Activated CD4-positive, alpha-beta T cell treated with anti-CD3 and anti-CD28 coated beads for 48 hours (primary cell): ENCODE data around the gene FMN1.

Source experiments
- DNase-seq: peaks from one replicate; pipeline ENCODE4 v3.0.0-alpha.2; 2020

Gene FMN1

GRCh38 chr15:33007303-33007855 is 187.1 kb downstream of the FMN1 start:
- DNase-seq, result no peak

DNA sequence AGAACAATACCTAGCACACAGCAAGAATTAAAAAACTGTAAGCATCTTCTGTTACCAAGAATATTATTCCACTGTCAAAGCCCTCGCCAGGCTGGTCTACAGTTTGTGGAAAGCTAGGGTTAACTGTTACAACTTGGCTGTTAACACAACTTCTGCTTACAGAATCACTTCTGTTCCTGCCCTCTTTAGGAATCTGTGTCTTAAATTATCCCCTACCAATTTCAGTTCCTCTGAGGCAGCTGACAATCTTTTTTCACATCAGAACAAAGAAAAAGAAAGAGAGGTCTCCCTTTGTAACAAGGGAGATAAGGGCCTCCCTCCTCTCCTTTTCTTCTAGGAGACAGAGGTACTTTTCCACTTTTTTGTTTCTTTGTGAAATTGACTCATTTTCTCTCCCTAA is 188.9 kb downstream of the FMN1 start:
- no peak for DNase-seq

DNA sequence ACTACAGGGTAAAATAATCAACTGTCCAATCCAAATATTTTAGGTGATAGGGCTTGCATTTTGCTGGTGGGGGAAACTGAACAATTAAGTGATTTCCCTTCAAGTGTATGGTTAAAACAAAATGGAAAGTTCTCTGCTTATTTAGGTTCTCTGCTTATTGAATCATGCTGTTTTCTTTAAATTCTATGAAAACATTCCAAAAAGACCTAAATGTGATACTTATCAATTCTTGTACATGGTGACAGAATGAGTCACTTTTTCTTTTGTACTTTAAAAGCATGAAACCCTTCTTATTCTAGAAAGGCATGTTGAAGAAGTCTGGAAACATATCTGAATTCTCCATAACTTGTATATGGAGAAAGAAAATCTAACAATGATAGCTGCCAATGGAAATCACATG is 192.6 kb downstream of the FMN1 start:
- no peak for DNase-seq

GRCh38 chr15:32998979-32999672 is 195.4 kb downstream of the FMN1 start:
- no peak for DNase-seq

DNA sequence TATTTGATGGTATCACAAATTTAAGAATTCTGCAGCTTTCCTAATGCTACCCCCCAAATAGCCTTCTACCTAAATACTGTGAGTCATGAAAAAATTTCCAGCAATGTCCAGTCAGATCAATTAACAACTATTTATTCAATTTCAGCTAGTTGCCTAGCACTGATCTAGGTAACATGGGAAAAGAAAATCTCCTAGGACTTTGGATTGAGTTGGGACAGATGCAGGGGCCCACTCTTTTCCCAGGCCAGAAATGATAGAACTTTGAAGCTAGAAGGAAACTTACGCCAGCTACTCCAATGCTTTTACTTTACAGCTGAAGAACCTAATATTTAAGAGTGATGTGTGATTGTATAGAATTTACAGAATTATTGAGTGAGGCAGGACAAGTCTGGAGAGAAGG is 196.3 kb downstream of the FMN1 start:
- no peak for DNase-seq

- no peak for DNase-seq
Measured at GRCh38 chr15:32994810-32995424, 199.6 kb downstream of the FMN1 start.

- no peak for DNase-seq
Measured at GRCh38 chr15:32993285-32993684, 201.2 kb downstream of the FMN1 start.

- no peak for DNase-seq
Measured at GRCh38 chr15:32991619-32992111, 202.8 kb downstream of the FMN1 start.

GRCh38 chr15:32990071-32990470 is 204.4 kb downstream of the FMN1 start:
- DNase-seq, result no peak

DNA sequence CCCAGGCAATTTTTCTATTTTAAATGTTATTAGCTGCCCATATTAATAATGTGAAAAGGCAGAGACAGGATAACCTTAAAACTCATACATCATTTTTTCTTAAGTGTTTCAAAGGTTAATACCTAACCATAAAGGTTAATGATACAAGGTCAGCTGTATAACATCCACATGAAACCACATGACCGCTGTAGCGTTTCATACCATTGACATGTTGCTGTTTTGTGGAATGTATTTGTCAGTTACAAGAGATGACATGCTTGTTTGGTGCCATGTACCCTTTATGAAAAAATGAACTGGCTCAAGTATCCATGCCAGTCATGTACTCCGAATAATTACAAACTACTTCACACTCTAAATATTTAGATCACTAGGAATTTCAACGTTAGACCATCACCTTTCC is 207.4 kb downstream of the FMN1 start:
- DNase-seq, result no peak

DNA sequence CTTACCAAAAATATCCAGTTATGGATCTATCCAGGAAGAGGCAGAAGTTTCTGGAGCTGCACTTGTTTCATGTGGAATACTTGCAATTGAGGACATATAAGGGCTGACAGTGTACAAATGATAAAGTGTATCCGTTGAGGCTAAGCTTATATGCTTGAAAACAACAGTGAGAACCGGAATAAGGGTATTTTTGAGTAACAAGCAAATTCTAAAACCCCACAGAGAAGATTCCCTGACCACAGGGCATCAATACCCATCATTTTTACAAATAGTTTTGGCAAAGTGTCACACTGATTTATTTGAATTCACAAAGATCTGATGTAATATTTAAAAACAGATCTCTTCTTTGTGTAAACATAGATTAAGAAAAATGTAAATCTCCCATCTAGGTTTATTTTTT is 208.4 kb downstream of the FMN1 start:
- DNase-seq, result no peak

GRCh38 chr15:32983679-32984078 is 210.8 kb downstream of the FMN1 start:
- DNase-seq, result no peak

GRCh38 chr15:32982001-32982400 is 212.5 kb downstream of the FMN1 start:
- no peak for DNase-seq

GRCh38 chr15:32981536-32981935 is 213.0 kb downstream of the FMN1 start:
- DNase-seq, result no peak

DNA sequence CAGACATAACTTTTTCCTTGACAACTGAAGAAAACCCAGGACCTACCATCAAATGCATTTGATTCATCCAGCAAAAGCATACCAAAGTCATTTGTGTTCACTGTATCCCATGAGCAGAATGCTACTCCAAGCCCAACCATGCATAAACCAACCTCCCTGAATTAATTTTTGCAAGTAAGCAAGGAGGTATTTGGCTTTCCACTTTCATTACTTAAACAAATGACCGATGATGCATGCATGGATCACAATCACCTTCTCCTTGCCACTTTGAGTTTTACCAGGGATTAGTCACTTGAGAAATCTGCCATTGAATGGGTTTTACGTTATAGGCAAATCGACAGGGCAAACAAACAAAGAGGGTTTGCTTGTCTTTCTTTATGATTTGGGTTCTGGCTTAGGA is 214.8 kb downstream of the FMN1 start:
- no peak for DNase-seq

DNA sequence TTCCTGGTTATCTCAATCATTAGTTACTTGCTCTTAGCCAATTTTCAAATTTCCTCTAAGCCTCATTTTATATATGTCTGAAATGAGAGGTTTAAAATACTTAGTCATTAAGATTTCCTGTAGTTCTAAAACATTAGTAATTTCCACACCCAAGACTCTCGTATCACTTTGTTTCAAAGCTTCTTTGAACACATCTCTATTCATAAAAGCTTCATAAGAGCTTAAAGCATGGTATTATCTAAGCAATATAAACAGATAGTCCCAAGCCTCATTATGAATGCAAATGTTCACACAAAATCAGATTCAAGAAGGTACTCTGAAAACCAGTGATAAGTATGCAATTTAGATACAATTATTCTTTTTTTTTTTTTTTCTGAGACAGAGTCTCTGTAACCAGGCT is 217.0 kb downstream of the FMN1 start:
- DNase-seq, result no peak

DNA sequence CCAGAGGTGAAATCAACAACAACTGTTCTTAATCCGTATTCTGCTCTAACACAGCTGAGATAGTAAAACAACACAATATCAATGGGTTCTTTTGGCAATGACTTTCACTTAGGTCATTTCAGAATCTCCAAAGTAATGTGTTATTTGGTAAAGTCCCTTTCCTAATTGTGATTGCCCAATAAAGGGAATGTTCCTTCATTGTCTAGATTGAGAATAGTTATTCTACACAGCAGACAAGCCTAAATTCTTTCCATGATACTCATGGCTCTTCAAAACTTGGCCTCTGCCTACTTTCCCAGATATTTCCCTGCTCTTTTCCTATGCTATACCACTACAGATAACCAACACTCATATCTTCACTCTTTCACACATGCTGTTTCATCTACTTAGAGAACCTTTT is 219.8 kb downstream of the FMN1 start:
- no peak for DNase-seq

GRCh38 chr15:32972686-32973085 is 221.8 kb downstream of the FMN1 start:
- no peak for DNase-seq

- DNase-seq, result no peak
Measured at GRCh38 chr15:32970847-32971246, 223.7 kb downstream of the FMN1 start.

DNA sequence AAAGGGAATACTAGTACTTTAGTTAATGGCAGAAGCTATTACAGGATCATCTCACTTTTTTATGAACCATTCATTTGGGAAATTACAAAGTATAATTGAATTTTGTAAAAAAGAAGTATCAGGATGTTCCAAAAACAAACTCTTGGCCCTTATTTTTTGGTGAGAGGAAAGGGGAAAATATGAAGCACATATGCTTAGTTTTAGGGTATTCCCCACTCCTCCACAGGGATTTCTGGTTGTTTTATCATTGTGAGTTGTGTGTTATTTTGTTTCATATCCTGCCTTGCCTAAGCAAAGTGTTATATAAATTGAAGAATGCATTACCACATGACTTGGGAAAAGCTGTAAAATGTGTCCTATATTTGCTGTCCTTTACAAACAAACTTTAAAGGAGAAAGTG is 227.0 kb downstream of the FMN1 start:
- no peak for DNase-seq

- DNase-seq, result no peak
Measured at GRCh38 chr15:32966512-32966911, 228.0 kb downstream of the FMN1 start.

- no peak for DNase-seq
Measured at GRCh38 chr15:32965897-32966296, 228.6 kb downstream of the FMN1 start.

DNA sequence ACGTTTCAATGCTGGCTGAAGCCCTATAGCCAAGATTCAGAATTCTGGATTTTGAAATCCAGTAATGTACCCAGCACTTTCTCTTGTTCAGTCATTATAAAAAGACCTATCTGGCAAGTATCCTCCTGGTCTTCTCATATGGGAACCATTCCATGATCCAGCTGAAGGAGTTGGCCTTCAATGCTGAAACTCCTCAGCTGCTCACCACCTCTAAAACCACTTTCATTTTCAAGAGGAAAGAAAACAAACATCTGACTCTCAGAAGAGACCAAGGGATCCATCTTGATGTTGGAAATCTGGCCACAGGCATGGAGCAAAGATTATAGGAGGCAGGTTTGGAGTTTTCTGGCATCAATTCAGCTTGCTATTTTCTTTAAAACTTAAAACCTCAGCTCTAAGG is 235.4 kb downstream of the FMN1 start:
- DNase-seq, result no peak

- DNase-seq, result no peak
Measured at GRCh38 chr15:32957219-32957618, 237.3 kb downstream of the FMN1 start.

DNA sequence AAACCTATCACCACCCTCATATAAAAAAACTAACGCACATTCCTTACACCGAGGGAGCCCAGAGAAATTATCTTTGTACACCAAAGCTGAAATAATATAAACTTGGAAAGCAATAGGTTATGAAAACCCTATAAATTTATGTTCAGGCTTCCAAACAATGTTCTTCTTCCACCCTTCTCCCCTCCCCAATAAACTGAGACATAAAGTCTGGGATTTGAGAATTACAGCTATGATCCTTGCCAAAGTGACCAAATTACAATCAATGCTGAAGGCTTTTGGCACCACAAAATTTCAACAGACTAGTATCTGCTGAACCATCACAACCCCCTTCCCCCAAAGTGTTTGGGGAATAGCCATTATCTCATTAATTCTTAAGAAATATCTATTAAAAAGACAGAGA is 237.8 kb downstream of the FMN1 start:
- no peak for DNase-seq
